HG03432 (cell line): ENCODE data around the gene AQP12A.
"Not testable (repeated sequence)": the region's sequence is repeated elsewhere in the genome, so short reads cannot be mapped to it uniquely, and the experiment has no call there.

Source experiments
- ATAC-seq: cut with Tn5 transposase; IDR thresholded peaks from one replicate; pipeline ENCODE4 v1.9.1; 2021; ENCODE audit warnings: mild to moderate bottlenecking, moderate library complexity; ENCODE audit not compliant: unreplicated experiment

The AQP12A gene

DNA sequence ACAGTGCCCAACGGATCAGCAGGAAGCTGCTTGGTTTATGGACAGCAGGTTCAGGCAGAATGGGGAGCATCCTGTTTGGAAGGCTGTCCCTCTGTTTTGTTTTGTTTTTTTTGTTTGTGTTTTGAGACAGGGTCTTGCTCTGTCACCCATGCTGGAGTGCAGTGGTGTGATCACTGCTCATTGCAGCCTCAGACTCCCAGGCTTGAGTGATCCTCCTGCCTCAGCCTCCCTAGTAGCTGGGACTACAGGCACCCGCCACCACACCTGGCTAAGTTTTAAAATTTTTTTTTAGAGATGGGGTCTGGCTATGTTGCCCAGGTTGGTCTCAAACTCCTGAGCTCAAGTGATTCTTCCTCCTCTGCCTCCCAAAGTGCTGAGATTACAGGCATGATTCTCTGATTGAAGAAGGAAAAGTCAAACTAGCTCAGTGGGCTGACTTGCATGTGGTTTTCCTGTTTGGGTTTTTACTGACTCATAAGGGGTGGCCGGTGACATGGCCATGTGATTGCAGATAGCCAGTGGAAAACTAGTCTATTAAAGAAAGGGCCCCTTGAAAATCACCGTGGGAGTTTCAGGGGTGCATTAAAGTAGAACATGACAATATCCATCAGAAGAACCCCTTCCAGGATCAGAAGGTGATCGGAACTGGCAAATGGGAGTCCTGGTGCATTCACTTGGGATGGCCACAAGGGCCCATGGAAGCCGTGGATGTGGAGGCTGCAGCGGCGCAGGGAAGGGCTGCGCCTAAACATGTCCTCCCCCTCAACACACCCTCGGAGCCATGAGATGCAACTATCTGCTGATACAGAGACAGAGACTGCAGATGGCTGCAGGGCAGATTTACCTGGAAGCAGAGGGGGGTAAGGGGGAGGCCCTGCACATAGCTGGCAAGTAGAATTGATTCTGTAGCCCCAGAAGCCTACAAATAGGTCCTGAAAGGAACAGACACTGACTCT is 35.5 kb upstream of the AQP12A start:
- peak; percentile 70 for ATAC-seq

DNA sequence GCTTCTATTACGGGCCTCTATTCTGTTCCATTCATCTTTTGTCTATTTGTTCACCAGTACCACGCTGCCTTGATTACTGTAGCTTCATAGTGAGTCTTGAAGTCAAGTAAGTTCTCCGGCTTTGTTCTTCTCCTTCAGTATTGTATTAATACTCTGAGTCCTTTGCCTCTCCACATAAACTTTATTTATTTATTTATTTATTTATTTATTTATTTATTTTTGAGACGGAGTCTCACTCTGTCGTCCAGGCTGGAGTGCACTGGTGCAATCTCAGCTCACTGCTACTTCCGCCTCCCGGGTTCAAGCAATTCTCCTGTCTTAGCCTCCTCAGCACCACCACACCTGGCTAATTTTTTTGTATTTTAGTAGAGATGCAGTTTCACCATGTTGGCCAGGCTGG is 31.8 kb upstream of the AQP12A start:
- not testable (repeated sequence) for ATAC-seq

DNA sequence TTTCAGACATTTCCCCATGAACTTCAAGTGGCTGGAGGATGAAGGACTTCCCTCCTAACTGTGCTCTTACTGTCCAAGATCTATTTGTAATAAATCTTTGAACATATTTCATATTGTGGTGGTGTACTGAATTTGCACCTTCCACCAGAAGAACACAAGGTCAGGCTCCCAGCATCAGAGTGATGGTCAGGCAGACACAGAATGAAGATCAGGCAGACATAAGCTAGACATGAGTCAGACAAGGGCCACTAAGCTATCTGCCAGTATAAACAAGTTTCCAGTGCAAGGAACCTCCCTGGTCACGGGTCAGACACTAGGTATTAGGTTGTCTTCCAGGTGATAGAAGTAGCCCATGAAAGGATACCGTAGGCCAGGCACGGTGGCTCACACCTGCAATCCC is 29.0 kb upstream of the AQP12A start:
- ATAC-seq, result no peak

DNA sequence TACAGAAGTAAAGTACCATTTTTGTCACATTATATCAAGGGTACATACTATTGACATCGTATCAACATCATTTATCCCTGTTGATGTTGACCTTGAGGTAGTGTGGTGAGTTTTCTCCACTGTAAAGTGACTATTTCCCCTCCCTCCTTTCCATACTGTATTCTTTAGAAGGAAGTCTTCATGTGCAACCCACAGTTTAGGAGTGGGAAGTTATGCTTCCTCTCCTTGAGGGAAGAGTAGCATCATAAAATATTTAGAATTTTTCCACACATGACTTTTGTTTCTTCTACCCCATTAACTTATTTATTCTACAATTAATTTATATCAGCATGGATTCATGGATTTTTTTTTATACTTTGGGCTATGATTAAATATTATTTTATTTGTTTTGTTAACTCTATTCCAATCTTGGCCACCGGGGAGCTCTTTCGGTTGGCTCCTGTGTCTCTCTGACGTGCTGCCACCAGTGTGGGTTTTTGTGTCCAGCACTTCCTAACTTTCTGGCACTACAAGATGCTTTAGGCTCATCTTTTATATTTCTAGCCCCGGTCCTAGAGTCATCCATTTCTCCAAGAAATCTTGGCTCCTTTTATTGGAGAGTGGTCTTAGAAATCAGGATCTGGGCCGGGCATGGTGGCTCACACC is 28.0 kb upstream of the AQP12A start:
- no peak for ATAC-seq

DNA sequence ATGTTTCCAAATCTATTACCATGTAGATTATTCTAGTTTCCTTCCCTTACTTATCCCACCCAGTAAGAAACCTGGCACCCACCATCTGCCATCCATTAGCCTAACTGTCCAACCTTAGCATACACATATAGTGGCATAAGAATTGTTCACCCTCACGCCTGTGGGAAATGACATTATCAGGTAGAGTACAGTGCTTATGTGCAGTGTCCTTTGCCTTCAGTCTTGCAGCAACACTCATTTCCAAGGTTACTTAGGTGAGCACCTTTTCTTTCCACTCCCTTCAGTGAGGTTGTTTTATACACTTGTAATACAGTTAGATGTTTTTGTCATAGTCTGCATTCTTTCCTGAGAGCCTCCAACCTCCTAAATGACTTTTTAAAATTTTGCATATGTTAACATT is 27.0 kb upstream of the AQP12A start:
- ATAC-seq, result no peak

DNA sequence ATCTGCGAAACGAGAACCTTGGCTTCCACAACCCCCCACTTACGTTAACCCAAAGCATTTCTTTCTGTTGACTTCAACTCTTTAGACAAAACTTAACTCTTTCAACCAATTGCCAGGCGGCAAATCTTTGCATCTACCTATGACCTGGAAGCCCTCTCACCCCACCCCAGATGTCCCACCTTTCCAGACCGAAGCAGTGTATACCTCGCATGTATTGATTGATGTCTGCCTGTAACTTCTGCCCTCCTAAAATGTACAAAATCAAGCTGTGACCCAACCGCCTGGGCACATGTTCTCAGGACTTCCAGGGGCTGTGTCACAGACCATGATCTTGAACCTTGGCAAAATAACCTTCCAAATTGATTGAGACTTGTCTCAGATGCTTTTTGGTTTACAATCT is 21.3 kb upstream of the AQP12A start:
- no peak for ATAC-seq

DNA sequence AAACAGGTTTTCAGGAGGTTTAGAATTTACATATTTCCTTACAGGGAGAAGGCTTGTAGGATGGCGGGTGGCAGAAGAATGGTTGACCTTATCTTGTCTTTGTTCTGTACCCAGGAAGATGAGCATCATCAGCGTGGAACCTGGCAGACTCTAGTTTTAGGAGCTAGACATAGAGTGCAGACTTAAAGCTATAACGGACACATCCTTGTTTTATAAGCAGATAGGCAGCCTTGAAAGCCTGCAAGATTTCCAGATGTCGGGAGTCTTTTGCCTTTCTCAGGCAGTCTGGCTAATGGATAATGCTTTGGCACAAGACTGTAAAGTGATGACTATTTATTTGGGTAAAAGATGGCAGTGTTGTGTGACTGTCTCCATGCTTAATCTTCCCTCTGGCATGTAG is 20.7 kb upstream of the AQP12A start:
- ATAC-seq, result no peak

DNA sequence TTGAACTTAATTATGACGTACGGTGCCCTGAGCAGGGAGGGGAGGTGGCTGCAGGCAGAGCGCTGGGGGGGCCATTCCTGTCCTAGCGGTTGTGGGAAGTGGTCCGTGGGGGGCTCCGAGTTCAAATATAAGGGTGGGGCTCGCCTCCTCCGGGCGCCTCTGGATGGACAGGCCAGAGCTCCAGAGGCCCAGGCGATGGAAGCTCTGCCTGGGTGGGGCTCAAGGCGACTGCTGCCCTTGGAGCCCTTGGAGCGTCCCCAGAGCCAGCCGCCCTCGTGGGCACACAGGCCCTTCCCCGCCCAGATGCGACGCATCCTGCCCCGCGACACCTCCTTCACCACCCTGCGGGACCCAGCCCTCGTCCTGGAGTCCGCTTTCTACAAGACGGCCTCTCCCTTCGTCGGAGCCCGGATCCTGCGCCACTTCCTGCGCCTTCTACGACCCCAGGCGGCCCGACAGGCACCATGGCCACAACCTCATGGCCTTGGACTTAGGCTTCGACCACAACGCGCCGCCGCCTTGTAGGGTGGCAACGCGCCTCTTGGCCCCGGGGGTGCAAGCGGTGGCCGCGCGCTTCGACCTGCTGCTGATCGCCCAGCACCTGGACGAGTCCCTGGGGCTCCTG is 19.5 kb upstream of the AQP12A start:
- ATAC-seq, result no peak

DNA sequence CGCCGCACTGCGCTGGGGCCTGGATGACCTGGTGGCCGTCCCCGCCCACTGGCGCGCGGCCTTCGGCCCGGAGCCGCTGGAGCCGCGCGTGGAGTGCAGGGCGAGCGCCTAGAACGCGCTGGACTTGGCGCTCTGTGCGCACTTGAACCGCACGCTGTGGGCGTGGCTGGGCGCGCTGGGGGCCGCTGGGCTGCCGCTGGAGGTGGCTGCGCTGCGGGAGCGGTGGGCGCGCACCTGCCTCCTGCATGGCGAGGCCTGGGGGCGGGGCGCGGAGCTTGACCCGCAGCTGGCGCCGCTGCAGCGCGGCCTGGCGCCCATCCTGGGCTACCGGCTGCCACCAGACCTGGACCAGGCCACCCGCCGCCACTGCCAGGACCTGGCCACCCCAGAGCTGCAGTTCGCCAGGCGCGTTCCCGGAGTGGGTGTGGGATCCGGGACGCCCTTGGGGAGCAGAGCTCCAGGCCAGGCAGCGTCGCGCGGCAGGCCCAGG is 18.9 kb upstream of the AQP12A start:
- no peak for ATAC-seq

DNA sequence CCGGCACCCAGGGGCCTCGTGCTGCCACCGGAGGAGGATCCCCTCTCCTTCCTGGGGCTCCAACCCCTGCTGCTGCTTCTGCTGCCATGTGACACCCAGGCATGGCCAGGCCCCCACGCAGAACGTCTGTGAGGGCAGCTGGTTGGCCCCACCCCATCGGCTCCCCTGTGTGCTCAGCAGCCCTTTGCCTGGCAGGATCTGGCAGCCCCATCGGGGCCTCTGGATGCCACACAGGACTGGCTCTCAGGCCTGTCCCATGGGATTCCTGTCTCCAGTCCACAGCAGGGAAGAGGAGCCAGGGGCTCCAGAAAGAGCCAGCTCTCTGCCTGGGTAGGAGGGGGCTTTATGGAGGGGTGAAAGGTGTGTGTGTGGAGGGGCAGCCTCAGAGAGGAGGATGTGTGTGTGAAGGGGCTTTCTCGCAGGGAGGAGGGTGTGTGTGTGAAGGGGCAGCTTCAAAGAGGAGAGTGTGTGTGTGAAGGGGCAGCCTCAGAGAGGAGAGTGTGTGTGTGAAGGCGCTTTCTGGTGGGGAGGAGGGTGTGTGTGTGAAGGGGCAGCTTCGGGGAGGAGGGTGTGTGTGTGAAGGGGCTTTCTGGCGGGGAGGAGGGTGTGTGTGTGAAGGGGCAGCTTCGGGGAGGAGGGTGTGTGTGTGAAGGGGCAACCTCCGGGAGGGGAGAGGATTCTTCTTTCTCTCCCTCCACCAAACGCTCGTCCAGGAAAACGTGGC is 17.0 kb upstream of the AQP12A start:
- not testable (repeated sequence) for ATAC-seq

DNA sequence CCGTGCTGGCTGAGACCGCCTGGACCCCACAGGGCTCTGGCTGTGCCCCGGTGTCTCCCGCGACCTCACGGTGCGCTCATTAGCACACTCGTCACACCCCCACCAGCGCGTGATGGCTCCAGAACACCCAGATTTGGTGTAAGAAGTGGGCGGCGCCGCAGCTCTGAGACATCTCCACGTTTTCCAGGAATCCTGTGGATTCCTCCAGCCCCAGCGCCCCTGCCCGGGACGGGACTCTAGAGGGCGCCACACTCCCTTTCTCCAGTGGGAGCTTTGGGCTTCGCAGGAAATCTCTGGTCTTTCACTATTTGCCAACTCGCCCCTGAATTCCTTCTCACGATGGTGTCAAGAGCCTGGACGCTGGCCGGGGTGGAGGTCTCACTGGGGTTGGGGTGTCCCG is 16.3 kb upstream of the AQP12A start:
- not testable (repeated sequence) for ATAC-seq

DNA sequence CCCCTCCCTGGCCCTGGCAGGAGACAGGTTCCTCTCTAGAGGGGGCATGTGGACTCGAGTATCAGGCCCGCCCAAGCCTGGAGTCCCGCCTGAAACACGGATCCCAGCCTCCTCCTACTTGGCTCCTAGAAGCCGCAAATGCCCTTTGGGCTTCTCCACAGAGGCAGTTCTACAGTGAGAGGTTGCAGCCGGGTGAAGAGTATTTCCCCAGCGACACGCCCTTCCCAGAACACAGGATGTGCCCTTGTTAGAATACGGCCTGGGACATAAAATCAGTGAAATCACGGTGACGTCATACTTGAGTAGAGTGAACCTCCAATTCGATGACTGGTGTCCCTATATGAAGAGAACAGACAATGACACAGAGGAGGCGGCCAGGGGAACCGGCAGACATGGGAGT is 13.6 kb upstream of the AQP12A start:
- not testable (repeated sequence) for ATAC-seq

DNA sequence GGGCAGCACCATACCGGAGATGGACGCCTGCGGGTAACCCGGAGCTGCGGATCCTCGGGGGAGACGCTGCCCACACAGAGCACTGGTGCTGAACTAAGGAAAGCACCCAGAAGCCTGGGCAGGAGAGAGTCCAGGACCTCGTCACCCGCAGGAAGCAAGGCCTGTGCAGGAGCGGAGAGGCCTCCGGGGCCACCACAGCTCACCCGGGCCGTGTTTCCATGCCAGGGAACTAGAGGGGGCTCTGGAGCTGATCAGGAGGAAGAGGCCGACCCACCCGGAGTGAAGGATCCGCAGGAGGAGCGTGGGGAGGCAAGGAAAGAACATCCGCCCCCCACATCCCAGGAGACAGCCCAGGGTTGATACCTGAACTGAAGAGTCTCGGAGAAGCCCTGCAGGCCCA is 12.8 kb upstream of the AQP12A start:
- not testable (repeated sequence) for ATAC-seq

DNA sequence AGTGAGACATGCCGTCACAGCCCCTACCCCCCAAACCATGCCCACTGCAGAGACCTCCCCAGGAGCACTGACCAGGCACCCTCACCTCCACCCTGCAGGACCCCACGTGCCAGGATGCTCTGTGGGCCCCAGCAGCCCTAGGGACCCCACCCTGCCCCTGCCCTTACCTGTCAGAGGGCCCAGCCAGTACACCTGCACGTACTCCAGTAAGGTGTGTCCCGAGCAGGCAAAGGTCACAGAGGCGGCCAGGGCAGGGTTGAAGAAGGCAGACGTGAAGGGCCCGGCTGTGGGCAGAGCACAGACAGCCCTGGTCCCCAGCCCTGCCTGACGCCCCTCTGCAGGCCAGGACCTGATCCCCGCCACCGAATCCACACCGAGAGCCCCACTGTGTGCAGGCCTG is 11.5 kb upstream of the AQP12A start:
- not testable (repeated sequence) for ATAC-seq

DNA sequence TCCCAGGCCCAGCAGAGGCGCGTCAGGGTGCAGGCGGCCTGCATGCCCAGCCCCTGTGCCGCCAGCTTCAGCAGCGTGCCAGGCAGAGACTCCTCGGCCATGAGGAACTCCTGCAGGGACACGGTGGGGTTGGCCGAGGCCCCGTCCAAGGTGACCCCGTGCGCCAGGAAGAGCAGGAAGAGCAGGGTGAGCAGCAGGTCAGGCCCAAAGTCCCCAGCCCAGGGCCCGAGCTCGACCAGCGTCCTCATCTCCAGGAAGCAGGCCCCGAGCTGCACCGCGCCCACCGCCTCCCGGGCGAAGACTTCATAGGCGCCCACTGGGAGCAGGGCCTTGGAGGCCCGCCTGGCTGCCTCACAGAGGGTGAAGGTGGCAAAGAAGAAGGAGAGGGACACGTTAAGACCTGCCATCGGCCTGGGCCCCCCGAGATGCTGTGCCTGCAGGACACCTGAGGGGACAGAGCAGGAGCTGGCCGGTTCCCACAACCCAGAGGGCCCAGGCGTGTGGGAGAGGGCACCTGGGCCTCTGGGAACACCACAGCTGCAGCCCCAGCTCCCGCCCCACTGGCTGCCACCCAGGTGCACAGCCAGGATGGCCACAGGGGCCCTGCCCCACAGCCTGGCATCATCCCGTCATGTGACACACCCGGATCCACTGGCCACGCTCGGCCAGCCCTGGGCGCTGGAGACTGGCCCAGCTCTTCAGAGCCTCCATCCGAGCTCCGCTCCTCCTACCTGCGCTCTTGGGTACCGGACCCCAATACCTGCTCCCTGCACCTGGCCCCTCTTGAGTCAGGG is 9.0 kb upstream of the AQP12A start, which contains the start of gene AQP12B:
AQP12B (minus strand) TSS at position 455 of the 794 bp plus-strand sequence; CDS start at position 407, 48 bp downstream.
- not testable (repeated sequence) for ATAC-seq

DNA sequence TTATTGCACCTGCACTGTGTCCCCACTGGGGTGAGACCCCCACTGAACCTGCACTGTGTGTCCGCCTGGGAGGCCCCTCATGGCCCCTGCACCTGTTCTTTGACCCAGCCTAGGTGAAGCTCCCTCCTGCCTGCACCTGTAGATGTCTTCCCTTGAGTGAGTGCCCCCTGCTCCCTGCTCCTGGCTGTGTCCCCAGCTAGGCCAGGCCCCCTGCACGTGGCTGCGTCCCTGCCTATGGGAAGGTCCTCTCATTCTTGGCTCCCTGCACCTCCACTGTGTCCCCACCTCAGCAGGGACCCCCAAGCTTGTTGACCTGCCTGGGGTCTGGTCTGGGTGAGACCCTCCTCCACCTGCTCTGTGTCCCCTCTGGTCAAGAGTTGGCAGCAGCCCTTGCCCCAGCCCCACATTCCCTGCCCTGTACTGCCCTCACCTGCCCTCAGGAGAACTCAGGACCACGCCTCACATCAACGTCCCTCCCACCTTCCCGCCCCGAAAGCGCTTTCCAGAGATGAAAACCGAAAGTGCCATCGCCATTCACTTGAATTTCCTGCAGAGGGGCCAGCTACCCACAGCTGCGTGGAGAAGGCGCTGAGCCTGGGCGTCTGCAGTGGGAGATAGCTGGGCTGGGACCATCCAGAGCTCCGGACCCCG is 8.2 kb upstream of the AQP12A start:
- ATAC-seq, result not testable (repeated sequence)

DNA sequence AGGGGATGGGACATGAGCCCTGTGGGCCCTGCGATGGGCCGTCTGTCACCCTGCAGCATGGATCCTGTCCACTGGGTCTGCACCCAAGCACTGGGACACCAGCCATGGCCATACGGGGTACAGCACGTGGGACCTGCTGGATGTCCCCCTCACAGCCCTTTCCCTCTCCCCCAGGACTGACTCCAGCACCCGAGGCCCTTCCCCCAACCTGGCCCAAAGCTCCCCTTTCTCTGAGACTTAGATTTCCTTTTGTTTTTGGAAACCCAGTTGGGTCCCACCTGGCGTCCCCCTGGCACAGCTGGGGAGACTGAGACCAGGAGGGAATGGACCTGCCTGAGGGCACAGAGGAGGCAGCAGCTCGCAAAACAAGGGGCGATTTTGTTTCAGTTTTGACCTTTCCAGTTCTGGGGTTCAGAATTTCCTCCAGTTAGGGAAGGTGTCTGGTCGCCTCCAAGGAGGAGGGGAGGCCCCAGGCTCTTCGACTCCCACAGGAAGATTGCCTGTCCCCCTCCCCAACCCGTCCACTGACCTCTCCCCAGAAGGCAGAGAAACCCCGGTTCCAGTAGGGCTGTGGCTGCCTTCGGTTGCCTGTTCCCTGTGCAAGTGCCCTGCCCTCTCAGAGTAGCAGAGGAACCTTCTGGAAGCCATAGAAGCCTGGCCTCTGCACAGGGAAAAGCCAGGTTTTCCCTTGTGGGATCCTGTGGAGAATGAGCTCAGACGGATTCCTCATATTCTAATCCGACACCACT is 7.5 kb upstream of the AQP12A start:
- ATAC-seq, result not testable (repeated sequence)

DNA sequence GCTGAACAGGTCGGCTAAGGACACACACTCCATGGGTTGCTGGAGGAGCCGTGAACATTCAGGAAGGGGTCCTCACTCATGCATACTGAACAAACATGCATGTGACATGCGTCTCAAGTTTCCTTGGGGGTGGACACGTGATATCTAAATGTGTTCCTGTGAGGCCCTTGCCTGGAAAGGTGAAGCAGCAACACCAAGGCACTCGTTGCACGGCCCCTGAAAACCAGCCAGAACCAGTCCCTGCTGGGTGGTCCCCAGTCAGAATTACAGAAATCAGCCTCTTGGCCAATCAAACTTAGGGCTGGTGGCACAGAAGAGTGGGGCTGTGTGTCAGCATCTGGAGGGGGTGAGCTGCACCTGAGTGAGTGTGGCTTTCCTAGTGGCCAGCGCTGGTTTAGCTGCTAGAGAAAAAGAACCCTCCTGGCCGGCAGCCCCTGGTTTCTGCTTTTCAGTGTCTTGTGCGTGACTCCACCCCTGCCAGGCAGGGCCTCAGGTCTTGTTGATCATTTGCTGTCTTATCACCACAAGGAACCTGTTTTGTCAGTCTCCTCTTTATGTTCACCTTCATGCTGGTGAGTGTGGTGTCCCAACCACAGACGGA is 5.8 kb upstream of the AQP12A start:
- ATAC-seq, result no peak
